ENCODE measurements around the gene RILPL1.
"Not testable (repeated sequence)": the region's sequence is repeated elsewhere in the genome, so short reads cannot be mapped to it uniquely, and the experiment has no call there.

Gene RILPL1

GRCh38 chr12:123431951-123432817 is 101.3 kb downstream of the RILPL1 start:
- DNase-seq = peak in 2 of 56 donors; percentile 3 to 5

GRCh38 chr12:123429101-123429500 is 104.4 kb downstream of the RILPL1 start:
- DNase-seq = not testable (repeated sequence)

- no peak for DNase-seq
These were observed 104.9 kb downstream of the RILPL1 start for GRCh38 chr12:123428591-123428990.

- DNase-seq = no peak
These were observed 106.3 kb downstream of the RILPL1 start for GRCh38 chr12:123427036-123427769.

- DNase-seq = no peak
These were observed 112.2 kb downstream of the RILPL1 start for GRCh38 chr12:123421314-123421713.

Data from amygdala (tissue), 56 donors.